ENCODE data around the gene MTUS2. TPM values are rescaled to one million over a fixed set of nuclear protein-coding genes. Genes with fewer than 3 reads are reported as not detected.

MTUS2 gene
- total and polyA plus RNA-seq, 2 of the 8 experiments (the other 6 are each of a cell fraction or from before 2014, with no cell fraction given) = 0.18 to 0.80 TPM

GRCh38 chr13:28967029-28967915 lies 147.1 kb downstream of the MTUS2 start (continued):
- TF ChIP-seq POU5F1 (IDR thresholded peaks at IDR 0.05; ENCODE audit: low read depth, low read length) (no peak), NRF1 (IDR thresholded peaks at IDR 0.05; ENCODE audit: low read depth, low read length) (no peak), BCL11A (IDR thresholded peaks at IDR 0.05; ENCODE audit: low read depth in 2 of 2, low read length in 2 of 2) (no peak), TAF7 (optimal IDR thresholded peaks at IDR 0.05; ENCODE audit: borderline replicate concordance, low read depth, low read length) (no peak), JUN (IDR thresholded peaks at IDR 0.05; ENCODE audit: low read depth, low read length) (no peak), CBX8 (IDR thresholded peaks at IDR 0.05; ENCODE audit: borderline replicate concordance, low read depth, low read length) (no peak), TAF1 (IDR thresholded peaks at IDR 0.05; ENCODE audit: low read depth, low read length) (no peak), SIX5 (IDR thresholded peaks at IDR 0.05; ENCODE audit: low read depth, low read length) (no peak), SP4 (IDR thresholded peaks at IDR 0.05; ENCODE audit: low read length) (no peak)
- TF ChIP-seq, protein P1, sequence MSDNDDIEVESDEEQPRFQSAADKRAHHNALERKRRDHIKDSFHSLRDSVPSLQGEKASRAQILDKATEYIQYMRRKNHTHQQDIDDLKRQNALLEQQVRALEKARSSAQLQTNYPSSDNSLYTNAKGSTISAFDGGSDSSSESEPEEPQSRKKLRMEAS (IDR thresholded peaks at IDR 0.05) = no peak
